ENCODE measurements around the gene GARIN5B. TPM values are rescaled to one million over a fixed set of nuclear protein-coding genes. Genes with fewer than 3 reads are reported as not detected.
"Not testable (repeated sequence)": the region's sequence is repeated elsewhere in the genome, so short reads cannot be mapped to it uniquely, and the experiment has no call there.

GARIN5B gene
- total RNA-seq (2014; rRNA removed; shearing (Covaris generic)), result not detected in 2 replicates

DNA sequence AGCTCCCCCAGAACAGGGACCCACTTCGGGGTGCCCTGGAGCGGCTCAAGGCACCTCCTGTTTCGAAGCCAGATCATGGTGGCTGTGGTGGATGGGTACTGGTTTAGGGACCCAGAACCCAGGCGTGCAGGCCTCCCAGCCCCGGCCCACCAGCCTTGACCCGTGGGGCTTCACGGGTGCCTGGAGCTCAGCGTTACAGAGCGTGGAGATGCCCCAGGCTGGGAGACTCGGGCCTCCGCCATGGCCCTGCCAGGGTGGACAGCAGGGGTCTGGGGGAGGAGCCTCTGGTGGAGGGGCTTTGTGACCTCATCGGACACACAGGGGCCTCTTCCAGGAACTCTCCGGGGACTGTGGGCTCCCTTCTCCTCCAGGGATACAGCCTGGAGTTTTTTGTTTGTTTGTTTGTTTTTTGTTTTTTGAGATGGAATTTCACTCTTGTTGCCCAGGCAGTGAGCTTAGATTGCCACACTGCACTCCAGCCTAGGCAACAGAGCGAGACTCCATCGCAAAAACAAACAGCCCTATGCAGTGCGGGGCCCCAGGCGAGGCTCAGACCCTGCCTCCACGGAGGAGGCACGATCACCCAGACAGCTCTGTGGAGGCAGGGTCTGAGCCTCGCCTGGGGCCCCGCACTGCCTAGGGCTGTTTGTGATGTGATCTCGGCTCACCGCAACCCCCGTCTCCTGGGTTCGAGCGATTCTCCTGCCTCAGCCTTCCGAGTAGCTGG lies at the start of gene GARIN5B:
GARIN5B (minus strand) TSS at position 271 of the 727 bp plus-strand sequence; CDS start at position 77, 194 bp downstream.
- DNase-seq (ENCODE audit: low spot score), result no peak
- in situ Hi-C loops (cut with HindIII; ENCODE audit: low sequenced_read_pairs), result no loop called here

DNA sequence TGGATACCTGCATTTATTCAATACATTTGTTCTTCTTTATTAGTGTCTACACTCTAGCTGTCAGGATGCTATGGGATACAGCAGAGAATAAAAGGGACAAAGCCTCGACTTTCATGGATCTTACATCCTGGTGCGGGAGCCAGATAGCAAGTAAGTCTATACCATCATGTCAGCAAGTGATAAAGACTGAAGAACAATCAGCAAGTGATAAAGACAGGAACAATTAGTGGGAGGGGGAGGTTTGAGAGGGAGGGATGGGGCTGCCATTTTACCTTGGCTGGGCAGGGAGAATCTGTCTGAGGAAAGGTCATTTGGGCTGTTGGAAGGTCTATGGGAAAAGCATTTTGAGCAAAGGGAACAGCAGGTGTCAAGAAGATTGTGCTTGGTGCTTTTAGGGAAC lies 47.1 kb upstream of the GARIN5B start:
- in situ Hi-C loops (cut with HindIII; ENCODE audit: low sequenced_read_pairs), result loop anchor here (10.0 kb wide), 2 partner anchors 115 to 155 kb away; partner anchors contain the start of gene PPP6R1
- DNase-seq (ENCODE audit: low spot score), result no peak

DNA sequence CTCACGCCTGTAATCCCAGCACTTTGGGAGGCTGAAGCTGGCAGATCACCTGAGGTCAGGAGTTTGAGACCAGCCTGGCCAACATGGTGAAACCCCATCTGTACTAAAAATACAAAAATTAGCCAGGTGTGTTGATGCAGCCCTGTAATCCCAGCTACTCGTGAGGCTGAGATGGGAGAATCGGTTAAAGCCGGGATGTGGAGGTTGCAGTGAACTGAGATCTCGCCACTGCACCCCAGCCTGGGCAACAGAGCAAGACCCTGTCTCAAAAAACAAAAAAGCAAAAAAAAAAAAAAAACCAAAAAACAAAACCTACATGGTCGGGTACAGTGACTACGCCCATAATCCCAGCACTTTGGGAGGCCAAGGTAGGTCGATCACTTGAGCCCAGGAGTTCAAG lies 46.1 kb upstream of the GARIN5B start:
- in situ Hi-C loops (cut with HindIII; ENCODE audit: low sequenced_read_pairs); DNase-seq (ENCODE audit: low spot score): not testable (repeated sequence)

DNA sequence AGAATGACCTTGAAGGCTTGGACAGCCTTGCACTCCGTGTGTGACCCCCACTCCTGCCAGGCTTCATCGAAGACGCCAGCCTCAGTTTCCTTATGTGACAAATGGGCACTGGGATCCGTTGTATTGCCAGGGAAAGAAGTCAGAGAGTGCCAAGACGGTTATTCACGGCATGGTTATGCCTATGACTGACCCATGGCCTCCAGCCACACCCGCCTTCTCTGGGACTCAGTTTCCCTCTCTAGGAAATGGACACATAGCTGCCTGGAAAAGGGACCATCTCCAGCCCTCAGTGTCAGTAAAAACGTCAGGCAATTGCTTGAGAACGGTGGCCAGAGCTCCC lies 45.4 kb upstream of the GARIN5B start:
- in situ Hi-C loops (cut with HindIII; ENCODE audit: low sequenced_read_pairs), result no loop called here
- no peak for DNase-seq (ENCODE audit: low spot score)

DNA sequence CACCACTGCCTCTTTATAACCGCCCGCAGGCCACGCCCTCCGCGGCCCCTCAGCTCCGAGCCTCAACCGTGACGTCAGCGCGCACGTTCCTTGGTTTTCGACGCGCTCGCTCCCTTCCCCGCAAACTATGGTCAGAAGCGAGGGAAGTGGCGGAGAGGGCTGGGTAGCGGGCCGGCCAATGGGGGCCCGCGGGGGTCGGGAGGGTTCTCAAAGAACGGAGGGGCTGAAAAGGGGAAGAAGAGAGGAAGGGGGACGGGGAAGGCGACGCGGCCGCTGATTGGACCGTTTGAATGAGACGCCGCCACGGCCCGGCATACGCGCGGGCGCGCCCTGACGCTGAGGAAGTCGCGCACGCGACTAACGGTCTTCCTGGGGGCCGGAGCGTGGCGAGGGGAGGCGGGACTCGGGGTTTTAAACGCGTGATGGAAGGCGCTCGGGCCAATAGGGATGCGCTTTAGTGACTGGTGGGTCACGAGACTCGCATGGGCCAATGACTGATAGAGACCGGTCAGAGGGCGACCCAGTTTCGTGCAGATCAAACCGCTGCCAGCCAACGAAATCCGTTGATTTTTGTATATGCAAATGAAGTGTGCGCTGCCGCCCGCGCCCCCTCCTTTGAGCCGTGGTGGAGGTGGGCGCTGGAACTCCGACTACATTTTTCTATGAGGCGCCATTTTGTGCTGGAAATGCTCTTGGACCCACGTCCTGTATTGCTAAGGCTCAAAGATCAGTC lies 44.9 kb upstream of the GARIN5B start:
- in situ Hi-C loops (cut with HindIII; ENCODE audit: low sequenced_read_pairs), result no loop called here
- DNase-seq (ENCODE audit: low spot score), result peak; percentile 100

DNA sequence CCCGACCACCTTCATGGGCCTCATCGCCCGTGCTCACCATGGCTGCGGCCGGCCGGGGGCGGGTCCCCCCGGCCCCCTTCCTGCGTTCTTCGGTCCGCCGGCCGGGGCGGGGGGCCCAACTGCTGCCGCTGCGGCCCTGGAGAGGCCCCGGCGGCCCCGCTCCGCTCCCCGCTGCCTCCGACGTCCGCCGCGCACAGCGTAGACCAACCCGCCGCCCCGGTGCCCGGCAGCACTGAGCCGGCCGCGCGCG lies 44.4 kb upstream of the GARIN5B start, which contains the start of gene UBE2S:
UBE2S (minus strand) TSS at position 239 of the 250 bp plus-strand sequence; CDS start at position 40, 199 bp downstream.
- DNase-seq (ENCODE audit: low spot score); in situ Hi-C loops (cut with HindIII; ENCODE audit: low sequenced_read_pairs): not testable (repeated sequence)

DNA sequence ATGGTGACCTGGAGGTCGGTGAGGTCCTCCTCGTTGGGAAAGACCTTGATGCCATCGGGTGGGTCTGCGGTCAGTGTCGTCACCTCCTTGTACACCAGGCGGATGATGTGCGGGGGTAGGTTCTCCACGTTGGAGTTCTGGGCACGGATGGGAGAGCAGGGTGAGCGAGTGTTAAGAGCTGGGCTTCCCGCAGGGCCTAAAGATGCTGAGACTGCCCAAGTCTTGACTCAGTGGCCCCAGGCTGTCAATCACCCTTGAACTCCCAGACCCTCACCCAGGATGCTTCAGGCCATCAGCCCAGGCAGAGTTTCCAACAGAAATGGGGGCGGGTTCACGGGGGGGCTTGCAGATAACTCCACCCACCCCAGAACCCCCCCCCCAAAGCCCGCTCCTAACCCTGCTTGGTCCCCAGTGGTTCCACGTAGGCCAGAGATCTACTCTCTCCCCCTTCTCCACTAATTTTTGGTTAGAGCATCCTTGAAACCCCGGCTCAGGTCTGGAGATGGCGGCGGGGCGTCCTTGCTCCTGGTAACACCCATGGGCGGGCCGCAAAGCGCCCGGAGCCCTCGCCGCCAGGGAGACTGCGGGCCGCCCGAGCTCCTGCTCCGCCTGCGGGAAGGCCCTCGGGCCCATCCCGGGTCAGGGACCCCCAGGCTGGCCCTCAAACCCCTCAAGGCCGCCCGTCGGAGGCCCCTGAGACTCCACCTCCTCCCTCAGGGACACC lies 43.9 kb upstream of the GARIN5B start:
- DNase-seq (ENCODE audit: low spot score), result no peak

DNA sequence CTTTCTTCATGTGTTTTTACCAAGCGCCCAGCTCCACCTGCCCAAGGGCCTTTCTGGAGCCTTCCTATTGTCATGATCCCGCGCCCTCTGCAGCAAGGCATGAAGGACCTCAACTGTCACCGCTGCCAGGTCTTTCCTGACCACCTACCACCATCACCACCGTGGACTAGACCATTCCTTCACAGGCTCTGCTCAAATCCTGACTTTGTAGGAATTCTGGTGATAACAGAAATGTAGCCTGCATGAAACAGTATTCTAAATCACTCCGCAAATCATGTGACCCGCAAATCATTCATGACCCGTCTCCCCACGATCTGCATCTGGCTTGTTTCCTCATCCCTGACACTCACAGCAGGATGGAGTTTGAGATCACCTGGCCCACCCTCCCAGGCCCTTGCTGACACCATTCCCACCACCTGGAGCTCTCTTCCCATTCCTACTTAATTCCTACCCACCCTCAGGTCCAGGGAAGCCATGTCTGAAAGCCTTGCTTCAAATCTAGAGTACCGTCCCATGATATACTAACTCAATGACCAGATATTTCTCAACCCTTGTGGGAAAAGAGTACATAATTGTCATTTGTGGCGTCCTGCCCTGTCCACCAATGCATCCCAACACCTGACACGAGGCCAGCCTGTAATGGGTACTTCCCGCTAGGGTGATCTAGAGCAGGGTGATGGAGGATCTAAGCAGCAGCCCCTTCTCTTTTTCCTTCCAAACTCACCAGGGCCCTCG lies 43.2 kb upstream of the GARIN5B start:
- DNase-seq (ENCODE audit: low spot score), result no peak
- in situ Hi-C loops (cut with HindIII; ENCODE audit: low sequenced_read_pairs), result no loop called here

More for the DNA sequence above, 43.9 kb upstream of the GARIN5B start:
- in situ Hi-C loops (cut with HindIII; ENCODE audit: low sequenced_read_pairs), result no loop called here

DNA sequence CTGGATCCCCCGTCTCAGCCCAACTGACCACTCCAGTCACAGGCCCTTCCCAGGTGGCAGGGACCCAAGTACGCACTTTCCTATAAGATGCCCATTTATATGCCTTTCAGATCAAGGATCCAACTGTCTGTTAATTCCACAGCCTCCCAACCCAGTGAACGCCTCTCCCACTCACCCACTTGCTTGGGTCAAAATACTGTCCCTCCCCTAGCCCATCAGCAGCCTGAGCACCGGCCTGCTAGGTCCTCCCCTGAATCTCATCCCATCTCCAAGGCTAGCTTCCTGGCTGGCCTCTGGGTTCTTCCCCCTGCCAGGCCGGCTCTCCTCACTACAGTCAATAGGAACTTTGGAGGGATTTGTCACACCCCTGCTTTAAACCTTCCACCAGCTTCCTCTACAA lies 42.6 kb upstream of the GARIN5B start:
- in situ Hi-C loops (cut with HindIII; ENCODE audit: low sequenced_read_pairs), result no loop called here
- no peak for DNase-seq (ENCODE audit: low spot score)

DNA sequence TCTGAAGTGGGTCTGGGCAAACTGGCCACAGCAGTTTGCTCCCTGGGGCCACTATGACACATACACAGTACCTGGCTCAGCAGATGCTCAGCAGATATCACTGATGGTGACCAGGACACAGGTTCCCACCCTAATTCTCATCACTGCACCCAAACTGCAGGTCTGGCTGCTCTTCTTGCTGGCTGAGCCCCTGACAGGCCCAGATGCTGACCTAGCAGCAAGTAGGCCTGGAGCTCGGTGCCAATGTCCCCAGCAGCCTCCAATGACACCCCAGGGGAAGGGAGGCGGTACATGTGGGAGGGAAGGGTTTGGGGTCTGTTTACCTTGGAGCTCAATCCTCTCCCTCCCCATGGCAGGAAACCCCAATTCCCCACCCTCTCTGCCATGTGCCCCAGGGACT lies 39.4 kb upstream of the GARIN5B start:
- no peak for DNase-seq (ENCODE audit: low spot score)
- in situ Hi-C loops (cut with HindIII; ENCODE audit: low sequenced_read_pairs), result no loop called here

DNA sequence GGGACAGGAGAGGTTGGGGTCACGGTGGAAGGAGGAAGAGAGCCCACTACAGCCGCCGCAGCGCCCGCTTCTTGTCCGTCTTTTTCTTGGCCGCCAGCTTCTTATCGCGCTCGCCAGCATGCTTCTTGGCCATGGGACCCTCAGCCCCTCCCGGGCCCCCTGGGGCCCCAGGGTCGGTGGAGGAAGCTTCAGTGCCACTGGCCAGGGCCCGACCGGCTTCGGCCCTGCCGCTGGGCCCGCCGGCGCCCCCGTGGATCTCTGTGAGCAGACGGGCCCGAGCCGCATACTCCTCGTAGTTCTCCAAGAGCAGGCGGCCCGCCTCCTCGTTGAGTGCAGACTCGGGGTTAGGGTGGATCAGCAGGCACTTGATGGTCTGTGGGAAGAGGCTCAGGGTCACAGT lies 38.3 kb upstream of the GARIN5B start:
- DNase-seq (ENCODE audit: low spot score); in situ Hi-C loops (cut with HindIII; ENCODE audit: low sequenced_read_pairs): not testable (repeated sequence)

DNA sequence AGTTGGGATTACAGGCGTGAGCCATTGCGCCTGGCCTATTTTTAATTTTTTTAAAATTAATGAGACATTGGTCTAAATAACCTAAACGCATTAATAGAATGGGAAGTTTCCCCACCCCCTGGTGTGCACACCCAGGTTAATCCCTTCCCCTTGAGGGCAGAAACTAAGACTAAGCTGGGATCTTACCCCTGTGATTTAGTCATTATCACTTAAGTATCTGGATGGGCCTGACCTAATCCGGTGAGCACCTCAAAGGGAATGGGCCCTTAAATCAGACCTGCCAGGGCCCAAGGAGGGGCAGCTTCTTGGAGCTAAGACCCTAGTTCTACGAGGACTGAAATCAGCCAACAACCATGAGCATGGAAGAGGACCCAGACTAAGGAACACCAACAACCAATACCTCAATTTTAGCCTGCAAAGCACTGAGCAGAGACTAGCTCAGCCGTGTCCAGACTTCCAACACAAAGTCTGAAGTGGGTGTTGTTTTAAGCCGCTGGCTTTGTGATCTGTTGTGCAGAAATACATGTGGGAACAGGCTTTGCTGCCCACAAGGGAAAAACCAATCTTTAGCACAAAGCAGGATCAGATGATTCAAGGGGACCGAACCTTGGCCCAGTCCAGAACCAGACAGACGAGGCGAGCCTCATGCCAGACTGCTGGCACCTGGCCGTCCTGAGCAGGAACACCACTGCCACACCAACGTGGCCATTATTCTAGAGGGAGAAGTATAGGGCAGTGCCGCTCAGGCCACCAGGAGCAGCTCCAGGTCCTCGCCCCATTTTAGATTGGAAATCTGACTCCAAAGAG lies 37.4 kb upstream of the GARIN5B start:
- in situ Hi-C loops (cut with HindIII; ENCODE audit: low sequenced_read_pairs), result no loop called here

DNA sequence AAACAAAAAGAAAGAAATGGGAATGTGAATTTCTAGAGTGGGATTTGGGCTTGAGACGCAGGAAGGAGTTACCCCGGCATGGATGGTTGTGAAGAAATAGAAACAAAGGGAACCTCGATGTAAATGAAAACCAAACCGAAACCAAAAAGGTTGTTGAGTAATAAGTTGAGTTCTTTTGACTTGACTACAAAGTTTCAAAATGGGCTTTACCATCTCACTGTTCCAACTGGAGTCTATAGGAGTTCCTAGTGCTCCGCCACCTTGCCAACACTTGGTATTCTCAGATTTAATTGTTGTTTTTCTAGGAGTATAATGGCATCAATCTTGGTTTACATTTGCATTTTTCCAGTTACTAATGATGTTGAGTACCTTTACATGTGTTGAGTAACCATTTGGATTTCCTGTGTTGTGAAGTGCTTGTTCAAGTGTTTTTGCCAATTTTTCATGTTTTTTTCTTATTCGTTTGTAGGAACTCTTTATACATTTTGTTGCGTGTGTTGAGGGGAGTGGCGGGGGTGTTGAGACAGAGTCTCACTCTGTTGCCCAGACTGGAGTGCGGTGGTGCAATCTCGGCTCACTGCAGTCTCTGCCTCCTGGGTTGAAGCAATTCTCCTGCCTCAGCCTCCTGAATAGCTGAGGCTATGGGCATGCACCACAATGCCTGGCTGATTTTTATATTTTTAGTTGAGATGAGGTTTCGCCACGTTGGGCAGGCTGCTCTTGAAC lies 35.3 kb upstream of the GARIN5B start:
- DNase-seq (ENCODE audit: low spot score), result no peak
- in situ Hi-C loops (cut with HindIII; ENCODE audit: low sequenced_read_pairs), result no loop called here

More for the DNA sequence above, 37.4 kb upstream of the GARIN5B start:
- DNase-seq (ENCODE audit: low spot score), result no peak

DNA sequence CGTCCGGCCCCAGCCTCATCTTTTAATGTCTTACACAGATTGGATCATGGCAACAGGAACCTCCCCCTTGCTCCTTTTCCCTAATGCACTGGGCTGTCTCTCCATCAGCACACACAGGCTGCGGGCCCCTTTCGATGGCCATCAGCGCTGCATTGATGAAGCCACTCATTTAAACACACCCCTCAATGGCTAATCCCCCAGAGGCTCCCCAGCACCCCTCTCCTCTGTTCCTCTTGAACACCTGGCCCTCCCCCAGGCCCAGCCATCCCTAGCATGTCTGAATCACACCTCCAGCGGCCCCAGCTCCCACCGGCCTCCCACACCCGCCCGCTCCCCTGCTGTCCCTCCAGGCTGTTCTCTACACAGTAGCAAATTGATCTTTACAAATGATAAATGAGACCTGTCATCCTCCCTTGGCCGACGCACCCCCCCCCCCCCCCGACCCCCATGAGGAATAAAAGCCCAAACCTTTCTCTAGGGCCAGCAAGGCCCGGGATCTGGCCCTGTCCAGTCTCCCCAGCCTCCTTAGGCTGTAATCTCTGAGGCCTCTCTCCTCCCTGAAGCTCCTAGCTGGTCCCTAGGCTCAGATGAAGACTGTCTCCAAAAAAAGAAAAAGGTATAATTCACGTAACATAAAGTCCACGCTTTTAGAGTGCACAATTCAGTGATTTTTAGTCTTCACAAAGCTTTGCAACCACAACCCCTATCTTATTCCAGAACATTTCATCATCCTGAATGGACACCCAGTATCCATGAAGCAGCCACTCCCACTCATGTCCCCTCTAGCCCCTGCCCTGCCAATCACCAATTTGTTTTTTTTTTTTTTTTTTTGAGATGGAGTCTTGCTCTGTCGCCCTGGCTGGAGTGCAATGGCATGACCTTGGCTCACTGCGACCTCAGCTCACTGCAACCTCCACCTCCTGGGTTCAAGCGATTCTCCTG lies 30.0 kb upstream of the GARIN5B start:
- no peak for DNase-seq (ENCODE audit: low spot score)
- in situ Hi-C loops (cut with HindIII; ENCODE audit: low sequenced_read_pairs), result no loop called here

DNA sequence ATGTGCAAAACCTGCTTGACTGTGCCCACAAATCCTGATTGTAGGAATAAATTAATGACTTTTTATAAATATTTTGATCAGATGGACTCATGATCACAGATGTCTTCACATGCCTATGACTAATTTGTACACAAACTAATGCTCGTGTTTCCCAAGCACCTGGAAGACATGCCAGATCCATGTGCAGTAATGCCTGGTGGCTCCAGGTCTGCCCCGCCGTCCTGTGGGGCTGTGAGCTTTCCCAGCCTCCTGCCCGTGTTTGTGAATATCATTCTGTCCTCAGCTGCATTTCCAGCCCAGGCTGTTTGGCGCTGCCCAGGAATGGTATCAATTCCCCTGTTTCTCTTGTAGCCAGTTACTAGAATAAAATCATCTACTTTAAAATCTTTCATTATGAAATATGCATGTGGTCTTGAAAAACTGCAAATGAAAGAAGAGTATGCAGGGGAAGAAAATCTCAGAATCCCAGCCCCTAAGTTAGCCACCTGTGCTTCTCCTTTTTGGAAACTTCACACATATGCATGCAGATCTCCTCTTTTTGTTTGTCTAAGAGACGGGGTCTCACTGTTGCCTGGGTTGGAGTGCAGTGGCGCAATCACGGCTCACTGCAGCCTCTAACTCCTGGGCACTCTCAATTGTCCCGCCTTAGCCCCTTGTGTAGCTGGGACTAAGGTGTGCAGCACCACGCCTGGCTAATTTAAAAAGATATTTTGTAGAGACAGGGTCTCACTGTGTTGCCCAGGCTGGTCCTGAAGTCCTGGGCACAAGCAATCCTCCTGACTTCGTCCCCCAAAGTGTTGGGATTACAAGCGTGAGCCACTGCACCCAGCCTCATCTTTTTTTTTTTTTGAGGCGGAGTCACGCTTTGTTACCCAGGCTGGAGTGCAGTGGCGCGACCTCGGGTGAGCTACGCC lies 28.9 kb upstream of the GARIN5B start:
- DNase-seq (ENCODE audit: low spot score), result no peak
- in situ Hi-C loops (cut with HindIII; ENCODE audit: low sequenced_read_pairs), result no loop called here

DNA sequence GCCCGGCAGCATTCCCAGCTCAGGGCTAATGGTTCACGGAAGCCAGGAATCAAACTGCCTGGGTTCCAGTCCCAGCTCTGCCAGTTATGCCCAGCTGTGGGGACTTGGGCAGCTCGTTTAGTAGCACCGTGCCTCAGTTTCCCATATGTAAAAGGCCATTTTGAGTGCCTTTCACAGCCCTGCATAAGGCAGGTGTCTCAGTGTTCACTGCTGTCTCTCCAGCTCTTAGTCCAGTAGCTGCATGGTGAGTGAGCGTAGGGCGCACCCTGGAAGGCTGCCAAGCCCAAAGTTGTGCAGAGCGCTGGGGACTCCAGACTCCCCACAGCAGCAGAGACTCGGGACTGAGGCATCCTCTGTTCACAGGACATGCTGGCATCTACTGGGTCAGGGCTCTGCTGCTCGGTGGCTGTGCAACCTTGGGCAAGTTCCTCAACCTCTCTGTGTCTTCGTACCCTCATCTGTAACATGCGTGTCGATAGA lies 28.2 kb upstream of the GARIN5B start:
- DNase-seq (ENCODE audit: low spot score), result no peak
- in situ Hi-C loops (cut with HindIII; ENCODE audit: low sequenced_read_pairs), result no loop called here
